BLaER1 treated with 17β-estradiol and CSF1 and Interleukin-3, amounts not matched to agents 10 nM and 100 nM (cell line): ENCODE results near the gene HAUS8.

Experiments used
- H3K27ac ChIP-seq, 11 experiments: shearing (Covaris generic); formaldehyde crosslinking; 2 replicates each; pipeline ENCODE4 v1.8.1; 2022
- H3K27me3 ChIP-seq, 11 experiments: shearing (Covaris generic); formaldehyde crosslinking; 2 replicates each; pipeline ENCODE4 v1.8.1; 2022
- H3K36me3 ChIP-seq, 11 experiments: shearing (Covaris generic); formaldehyde crosslinking; 2 replicates each; pipeline ENCODE4 v1.8.1; 2022
- H3K4me1 ChIP-seq, 10 experiments: shearing (Covaris generic); formaldehyde crosslinking; 2 replicates each; pipeline ENCODE4 v1.8.1; 2022
- H3K4me2 ChIP-seq, 11 experiments: shearing (Covaris generic); formaldehyde crosslinking; 2 replicates each; pipeline ENCODE4 v1.8.1; 2022
- H3K4me3 ChIP-seq, 10 experiments: shearing (Covaris generic); formaldehyde crosslinking; 2 replicates each; pipeline ENCODE4 v1.8.1; 2022
- H3K9ac ChIP-seq, 11 experiments: shearing (Covaris generic); formaldehyde crosslinking; 2 replicates each; pipeline ENCODE4 v1.8.1; 2022
- H3K9me3 ChIP-seq, 11 experiments: shearing (Covaris generic); formaldehyde crosslinking; replicated peaks in 1 of 11; 2 replicates each; pipeline ENCODE4 v1.8.1; 2022
- H4K20me1 ChIP-seq, 11 experiments: shearing (Covaris generic); formaldehyde crosslinking; 2 replicates each; pipeline ENCODE4 v1.8.1; 2022
- Cebpa-rat ChIP-seq, 11 experiments: shearing (Covaris generic); IDR thresholded peaks; 2 replicates each; pipeline ENCODE4 v1.8.1; 2022

Gene HAUS8

DNA sequence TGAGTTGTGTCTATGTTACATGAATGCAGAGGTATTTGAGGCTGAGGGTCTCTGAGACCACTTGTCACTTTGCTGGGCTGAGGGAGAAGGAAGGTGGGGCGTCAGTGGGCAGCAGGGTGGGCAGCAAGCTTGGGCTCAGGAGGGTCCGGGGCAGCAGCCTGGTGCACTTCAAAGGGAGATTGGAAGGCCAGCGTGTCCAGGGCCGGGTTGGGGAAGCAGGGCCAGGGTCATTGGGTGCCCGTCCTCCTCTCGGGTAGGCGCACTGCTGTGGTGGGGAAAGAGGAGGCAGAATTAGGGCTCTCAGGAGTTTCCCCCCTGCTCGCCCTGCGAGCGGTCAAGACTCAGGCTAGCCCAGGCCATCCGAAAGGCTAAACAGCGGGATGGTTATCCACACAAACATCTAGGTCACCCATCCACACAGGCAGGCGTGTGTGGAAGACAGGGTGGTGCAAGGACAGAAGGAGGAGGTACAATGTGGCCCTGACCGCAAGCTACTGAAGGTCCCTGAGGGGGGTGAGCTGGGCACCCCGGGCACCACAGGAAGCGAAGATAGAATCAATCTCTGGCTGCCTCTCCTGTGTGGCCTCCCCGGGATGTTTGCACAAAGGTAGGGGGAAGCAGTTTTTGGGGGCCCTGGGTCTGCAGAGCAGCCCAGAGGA is 38.0 kb upstream of the HAUS8 start:
- 0 out of 20 replicates have a peak overlapping the region, but pooled peaks of 1 of the 10 experiments have one; percentile 4 for H3K4me3 ChIP-seq
- H3K9me3 ChIP-seq, result peaks cover 0 to 17% (median 0%) of the 10 kb centered on the region in 11 experiments; a peak in 8 of 22 replicates
- H3K36me3 ChIP-seq, result peaks cover 56 to 78% (median 63%) of the 10 kb centered on the region in 11 experiments
- TF ChIP-seq Cebpa-rat (IDR thresholded peaks at IDR 0.05), result no peak
- H3K27ac ChIP-seq, result peak overlapping the region in 10 of 11 experiments; percentile 1 to 65 (median 47); a peak in 19 of 22 replicates
- peaks cover 82 to 100% (median 89%) of the 10 kb centered on the region in 10 experiments for H3K4me1 ChIP-seq
- H3K4me2 ChIP-seq, result peak overlapping the region; percentile 57 to 99 (median 71)
- no peaks in the 10 kb centered on the region for H3K27me3 ChIP-seq
- H4K20me1 ChIP-seq, result peaks cover 12 to 100% (median 84%) of the 10 kb centered on the region in 11 experiments; a peak in 21 of 22 replicates
- H3K9ac ChIP-seq, result peak overlapping the region in 10 of 11 experiments; percentile 19 to 72 (median 46); a peak in 14 of 22 replicates

DNA sequence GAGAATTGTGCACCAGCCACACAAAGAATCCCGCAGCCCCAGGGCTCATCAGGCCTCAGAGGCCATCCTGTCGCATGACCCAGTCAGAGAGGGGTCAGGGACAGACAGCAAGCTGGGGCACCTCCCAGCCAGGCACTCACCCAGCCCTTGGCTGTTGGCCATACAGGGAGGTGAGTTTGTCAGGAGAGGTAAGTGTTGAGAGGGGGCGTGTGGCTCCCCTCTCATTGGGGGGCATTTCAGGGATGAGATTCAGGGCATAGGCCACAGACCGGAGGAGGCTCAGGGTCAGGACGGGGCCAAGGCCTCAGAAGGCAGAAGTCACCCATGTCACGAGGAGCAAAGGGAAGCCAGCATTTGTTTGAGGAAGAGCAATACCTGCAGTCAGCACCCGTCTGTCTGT is 37.4 kb upstream of the HAUS8 start:
- no peak for TF ChIP-seq Cebpa-rat (IDR thresholded peaks at IDR 0.05)
- H3K36me3 ChIP-seq, result peaks cover 55 to 74% (median 63%) of the 10 kb centered on the region in 11 experiments
- peak overlapping the region; percentile 0 to 72 (median 45); a peak in 17 of 22 replicates for H3K9ac ChIP-seq
- H3K27me3 ChIP-seq, result no peaks in the 10 kb centered on the region
- peaks cover 85 to 100% (median 90%) of the 10 kb centered on the region in 10 experiments for H3K4me1 ChIP-seq
- peaks cover 0 to 17% (median 0%) of the 10 kb centered on the region in 11 experiments; a peak in 8 of 22 replicates for H3K9me3 ChIP-seq
- H3K4me3 ChIP-seq, result peak overlapping the region in 1 of 10 experiments; percentile 4; a peak in 1 of 20 replicates
- H3K4me2 ChIP-seq, result peak overlapping the region; percentile 57 to 99 (median 71)
- H3K27ac ChIP-seq, result peak overlapping the region; percentile 1 to 65 (median 47); a peak in 15 of 22 replicates
- H4K20me1 ChIP-seq, result peaks cover 8 to 100% (median 84%) of the 10 kb centered on the region in 11 experiments; a peak in 21 of 22 replicates

DNA sequence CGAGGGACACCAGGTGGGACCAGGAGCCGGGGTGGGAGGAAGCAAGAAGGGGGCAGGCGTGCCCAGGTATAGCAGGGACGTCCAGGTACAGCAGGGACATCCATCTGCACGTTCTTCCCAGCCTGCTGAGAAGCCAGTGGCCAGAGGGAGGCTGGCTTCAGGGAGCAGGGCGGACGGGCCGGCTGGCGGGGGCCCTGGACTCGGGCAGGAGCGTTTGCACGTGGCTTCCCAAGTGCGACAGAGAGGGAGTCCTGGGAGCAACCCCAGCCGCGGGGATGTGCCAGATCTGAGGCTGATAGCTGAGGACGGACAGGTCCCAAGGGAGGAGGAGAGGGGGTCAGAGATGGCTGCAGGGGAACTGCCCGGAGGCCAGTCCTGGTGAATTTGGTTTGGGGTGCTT is 37.0 kb upstream of the HAUS8 start:
- Histone ChIP-seq H4K20me1 (peaks cover 5 to 100% (median 85%) of the 10 kb centered on the region in 11 experiments; a peak in 21 of 22 replicates), H3K4me2 (peak overlapping the region; percentile 57 to 99 (median 71)), H3K27ac (peak overlapping the region; percentile 1 to 65 (median 47); a peak in 15 of 22 replicates), H3K27me3 (no peaks in the 10 kb centered on the region), H3K9me3 (peaks cover 0 to 17% (median 0%) of the 10 kb centered on the region in 11 experiments; a peak in 8 of 22 replicates), H3K4me1 (peaks cover 85 to 100% (median 90%) of the 10 kb centered on the region in 10 experiments), H3K36me3 (peaks cover 55 to 77% (median 67%) of the 10 kb centered on the region in 11 experiments), H3K4me3 (no peak overlapping the region; a peak in 1 of 20 replicates), H3K9ac (peak overlapping the region; percentile 0 to 72 (median 45); a peak in 13 of 22 replicates)
- no peak for TF ChIP-seq Cebpa-rat (IDR thresholded peaks at IDR 0.05)

DNA sequence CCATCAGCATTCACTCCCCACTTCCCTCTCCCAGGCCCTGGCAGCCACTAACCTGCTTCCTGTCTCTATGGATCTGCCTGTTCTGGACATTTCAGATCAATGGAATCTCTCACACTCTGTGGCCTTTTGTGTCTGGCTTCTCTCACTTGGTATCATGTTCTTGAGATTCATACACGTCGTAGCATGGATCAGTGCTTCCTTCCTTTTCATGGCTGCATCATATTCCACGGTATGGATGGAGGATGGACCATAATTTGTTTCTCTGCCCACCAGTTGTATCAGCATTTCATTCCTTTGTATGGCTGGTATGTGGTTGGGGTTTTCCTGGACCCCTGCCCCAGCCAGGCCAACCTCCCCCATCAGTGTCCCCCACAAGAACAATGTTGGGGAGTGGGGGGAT is 36.5 kb upstream of the HAUS8 start:
- H3K27ac ChIP-seq, result peak overlapping the region in 7 of 11 experiments; percentile 41 to 65 (median 55); a peak in 11 of 22 replicates
- H3K4me3 ChIP-seq, result no peak overlapping the region; a peak in 1 of 20 replicates
- H3K9ac ChIP-seq, result peak overlapping the region in 4 of 11 experiments; percentile 19 to 72 (median 54); a peak in 5 of 22 replicates
- no peak for TF ChIP-seq Cebpa-rat (IDR thresholded peaks at IDR 0.05)
- H3K4me1 ChIP-seq, result peaks cover 85 to 100% (median 90%) of the 10 kb centered on the region in 10 experiments
- peaks cover 0 to 17% (median 0%) of the 10 kb centered on the region in 11 experiments; a peak in 8 of 22 replicates for H3K9me3 ChIP-seq
- no peaks in the 10 kb centered on the region for H3K27me3 ChIP-seq
- peaks cover under 1 to 100% (median 85%) of the 10 kb centered on the region in 11 experiments; a peak in 21 of 22 replicates for H4K20me1 ChIP-seq
- H3K4me2 ChIP-seq, result peak overlapping the region in 10 of 11 experiments; percentile 60 to 99 (median 72); a peak in 15 of 22 replicates
- peaks cover 56 to 82% (median 71%) of the 10 kb centered on the region in 11 experiments for H3K36me3 ChIP-seq

DNA sequence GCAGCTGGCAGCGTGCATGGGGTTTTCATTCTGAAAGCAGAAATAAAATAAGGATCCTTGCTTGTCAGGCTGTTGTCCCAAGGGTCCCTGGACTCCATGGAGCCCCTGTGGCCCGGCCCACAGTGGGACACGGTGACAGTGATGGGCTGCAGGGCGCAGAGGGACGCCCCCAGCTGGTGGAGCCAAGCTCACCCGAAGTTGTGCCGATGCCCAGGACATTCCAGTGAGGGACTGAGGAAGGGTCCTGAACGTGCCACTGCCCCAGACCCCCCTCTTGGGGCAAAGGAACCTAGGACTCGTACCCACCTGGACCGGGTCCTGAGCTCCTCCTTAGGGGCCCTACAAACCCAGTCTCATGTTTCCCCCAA is 35.3 kb upstream of the HAUS8 start:
- Histone ChIP-seq H4K20me1 (peaks cover 0 to 99% (median 85%) of the 10 kb centered on the region in 11 experiments; a peak in 19 of 22 replicates), H3K27ac (peak overlapping the region; percentile 45 to 86 (median 81)), H3K4me1 (peaks cover 82 to 100% (median 90%) of the 10 kb centered on the region in 10 experiments), H3K36me3 (peaks cover 57 to 81% (median 69%) of the 10 kb centered on the region in 11 experiments), H3K9me3 (peaks cover 0 to 8% (median 0%) of the 10 kb centered on the region in 11 experiments; a peak in 6 of 22 replicates), H3K4me3 (peak overlapping the region in 7 of 10 experiments; percentile 2 to 51 (median 43); a peak in 9 of 20 replicates), H3K9ac (peak overlapping the region; percentile 48 to 79 (median 69); a peak in 21 of 22 replicates), H3K4me2 (peak overlapping the region; percentile 77 to 99 (median 92)), H3K27me3 (no peaks in the 10 kb centered on the region)
- TF ChIP-seq Cebpa-rat (IDR thresholded peaks at IDR 0.05), result no peak

DNA sequence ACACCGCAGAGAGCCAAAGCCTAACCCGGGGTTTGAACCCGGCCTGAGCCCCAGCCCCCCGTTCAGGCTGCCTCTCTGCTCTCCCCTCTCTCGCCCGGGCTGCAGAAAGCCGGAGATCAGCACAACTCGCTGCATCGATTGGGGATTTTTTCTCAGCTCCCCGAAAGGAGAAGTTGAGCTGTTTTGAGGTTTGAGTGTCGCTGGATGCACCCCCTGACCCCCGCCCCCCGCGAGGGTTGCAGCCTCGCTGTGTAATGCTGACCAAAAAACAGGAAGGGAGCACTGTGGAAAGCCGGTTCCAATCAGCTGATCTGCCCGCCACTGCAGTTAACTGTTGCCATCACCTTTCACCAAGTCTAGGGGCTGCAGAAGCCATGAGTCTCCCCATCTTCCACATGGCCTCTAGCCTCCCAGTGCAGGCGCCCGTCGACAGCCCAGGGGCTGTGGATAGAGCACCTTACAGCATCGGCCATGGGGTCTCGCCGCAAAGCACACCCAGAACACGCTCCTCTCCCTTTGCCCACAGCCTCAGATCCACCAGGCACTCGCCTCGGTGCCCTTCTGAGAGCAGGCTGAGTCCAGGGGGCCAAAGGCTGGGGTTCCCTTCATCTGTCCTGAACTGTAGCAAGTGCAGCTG is 34.8 kb upstream of the HAUS8 start:
- Histone ChIP-seq H3K27ac (peak overlapping the region; percentile 45 to 86 (median 81)), H3K36me3 (peaks cover 57 to 82% (median 70%) of the 10 kb centered on the region in 11 experiments), H3K4me1 (peaks cover 87 to 100% (median 94%) of the 10 kb centered on the region in 10 experiments), H4K20me1 (peaks cover 3 to 100% (median 90%) of the 10 kb centered on the region in 11 experiments; a peak in 20 of 22 replicates), H3K4me2 (peak overlapping the region; percentile 77 to 99 (median 92)), H3K27me3 (no peaks in the 10 kb centered on the region), H3K4me3 (peak overlapping the region in 7 of 10 experiments; percentile 2 to 51 (median 43); a peak in 12 of 20 replicates), H3K9me3 (peaks cover 0 to 3% (median 0%) of the 10 kb centered on the region in 11 experiments; a peak in 1 of 22 replicates), H3K9ac (peak overlapping the region; percentile 48 to 79 (median 69); a peak in 21 of 22 replicates)
- peak in 4 of 11 experiments; percentile 14 to 62 (median 49); a peak in 5 of 22 replicates for TF ChIP-seq Cebpa-rat (IDR thresholded peaks at IDR 0.05)

DNA sequence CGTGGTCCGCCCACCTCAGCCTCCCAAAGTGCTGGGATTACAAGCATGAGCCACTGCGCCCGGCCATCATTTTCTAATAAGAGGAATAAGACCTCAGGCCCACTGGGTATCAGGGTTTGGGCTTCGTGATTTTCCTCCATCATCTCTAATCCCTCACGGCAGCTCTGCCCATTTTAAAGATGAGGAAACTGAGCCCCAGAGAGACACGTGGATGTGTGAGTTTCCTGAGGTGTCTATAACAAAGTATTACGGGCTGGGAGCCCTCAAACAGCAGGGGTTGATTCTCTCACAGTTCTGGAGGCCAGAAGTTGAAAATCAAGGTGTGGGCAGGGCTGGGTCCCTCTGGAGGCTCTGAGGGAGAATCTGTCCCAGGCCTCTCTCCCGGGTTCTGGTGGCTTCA is 34.0 kb upstream of the HAUS8 start:
- no peak for TF ChIP-seq Cebpa-rat (IDR thresholded peaks at IDR 0.05)
- Histone ChIP-seq H4K20me1 (peaks cover 8 to 100% (median 97%) of the 10 kb centered on the region in 11 experiments; a peak in 21 of 22 replicates), H3K27ac (peak overlapping the region; percentile 45 to 85 (median 81)), H3K27me3 (no peaks in the 10 kb centered on the region), H3K9me3 (no peaks in the 10 kb centered on the region), H3K4me1 (peaks cover 89 to 100% (median 98%) of the 10 kb centered on the region in 10 experiments), H3K36me3 (peaks cover 57 to 83% (median 70%) of the 10 kb centered on the region in 11 experiments), H3K4me2 (peak overlapping the region; percentile 77 to 99 (median 92)), H3K9ac (peak overlapping the region; percentile 48 to 79 (median 69); a peak in 21 of 22 replicates), H3K4me3 (peak overlapping the region in 4 of 10 experiments; percentile 39 to 46 (median 42); a peak in 8 of 20 replicates)

DNA sequence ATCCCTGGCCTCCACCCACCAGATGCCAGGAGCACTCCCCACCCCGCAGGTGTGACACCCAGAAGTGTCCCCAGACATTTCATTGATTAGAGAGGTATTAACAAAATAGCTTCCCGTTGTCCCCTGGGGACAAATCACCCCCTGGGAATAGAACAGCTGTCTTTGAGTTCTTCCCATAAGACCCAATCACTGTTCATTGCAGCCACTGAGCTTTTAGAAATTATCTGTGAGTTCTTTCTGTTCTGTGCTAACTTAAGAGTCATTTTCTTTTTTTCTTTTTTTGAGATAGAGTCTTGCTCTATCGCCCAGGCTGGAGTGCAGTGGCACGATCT is 33.2 kb upstream of the HAUS8 start:
- H3K9me3 ChIP-seq, result 0 out of 22 replicates have a peak, but pooled peaks cover 0 to under 1% (median 0%) of the 10 kb centered on the region in 11 experiments
- peaks cover 56 to 83% (median 70%) of the 10 kb centered on the region in 11 experiments for H3K36me3 ChIP-seq
- peak overlapping the region; percentile 44 to 85 (median 71) for H3K27ac ChIP-seq
- 0 out of 22 replicates have a peak, but pooled peaks of 1 of the 11 experiments have one; percentile 3 for TF ChIP-seq Cebpa-rat (IDR thresholded peaks at IDR 0.05)
- H3K4me2 ChIP-seq, result peak overlapping the region; percentile 48 to 99 (median 72)
- H3K9ac ChIP-seq, result peak overlapping the region; percentile 13 to 63 (median 45); a peak in 15 of 22 replicates
- peaks cover 14 to 100% (median 95%) of the 10 kb centered on the region in 11 experiments; a peak in 21 of 22 replicates for H4K20me1 ChIP-seq
- H3K4me3 ChIP-seq, result peak overlapping the region in 1 of 10 experiments; percentile 6; a peak in 1 of 20 replicates
- H3K4me1 ChIP-seq, result peaks cover 83 to 100% (median 93%) of the 10 kb centered on the region in 10 experiments
- H3K27me3 ChIP-seq, result no peaks in the 10 kb centered on the region
